NCI-H1092 (cell line): ENCODE results near the gene ZBTB17.
"Not testable (repeated sequence)": the region's sequence is repeated elsewhere in the genome, so short reads cannot be mapped to it uniquely, and the experiment has no call there.

Experiments
- DNase-seq: peaks from one replicate; lab custom pipeline; 2025; lab: John Stamatoyannopoulos, UW

ZBTB17 gene

DNA sequence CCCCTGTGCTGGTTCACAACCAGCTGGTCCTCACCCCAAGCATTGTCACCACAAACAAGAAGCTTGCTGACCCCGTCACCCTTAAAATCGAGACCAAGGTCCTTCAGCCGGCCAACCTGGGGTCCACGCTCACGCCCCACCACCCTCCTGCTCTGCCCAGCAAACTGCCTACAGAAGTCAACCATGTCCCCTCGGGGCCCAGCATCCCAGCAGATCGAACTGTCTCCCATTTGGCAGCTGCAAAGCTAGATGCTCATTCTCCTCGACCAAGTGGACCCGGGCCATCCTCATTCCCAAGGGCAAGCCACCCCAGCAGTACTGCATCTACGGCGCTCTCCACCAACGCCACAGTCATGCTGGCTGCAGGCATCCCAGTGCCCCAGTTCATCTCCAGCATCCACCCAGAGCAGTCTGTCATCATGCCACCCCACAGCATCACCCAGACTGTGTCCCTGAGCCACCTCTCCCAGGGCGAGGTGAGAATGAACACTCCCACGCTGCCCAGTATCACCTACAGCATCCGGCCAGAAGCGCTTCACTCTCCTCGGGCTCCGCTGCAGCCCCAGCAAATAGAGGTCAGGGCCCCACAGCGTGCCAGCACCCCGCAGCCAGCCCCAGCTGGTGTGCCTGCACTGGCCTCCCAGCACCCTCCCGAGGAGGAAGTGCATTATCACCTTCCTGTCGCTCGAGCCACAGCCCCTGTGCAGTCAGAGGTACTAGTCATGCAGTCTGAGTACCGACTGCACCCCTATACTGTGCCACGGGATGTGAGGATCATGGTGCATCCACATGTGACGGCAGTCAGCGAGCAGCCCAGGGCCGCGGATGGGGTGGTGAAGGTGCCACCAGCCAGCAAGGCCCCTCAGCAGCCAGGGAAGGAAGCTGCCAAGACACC, 40.6 kb downstream of the ZBTB17 start:
- no peak for DNase-seq

DNA sequence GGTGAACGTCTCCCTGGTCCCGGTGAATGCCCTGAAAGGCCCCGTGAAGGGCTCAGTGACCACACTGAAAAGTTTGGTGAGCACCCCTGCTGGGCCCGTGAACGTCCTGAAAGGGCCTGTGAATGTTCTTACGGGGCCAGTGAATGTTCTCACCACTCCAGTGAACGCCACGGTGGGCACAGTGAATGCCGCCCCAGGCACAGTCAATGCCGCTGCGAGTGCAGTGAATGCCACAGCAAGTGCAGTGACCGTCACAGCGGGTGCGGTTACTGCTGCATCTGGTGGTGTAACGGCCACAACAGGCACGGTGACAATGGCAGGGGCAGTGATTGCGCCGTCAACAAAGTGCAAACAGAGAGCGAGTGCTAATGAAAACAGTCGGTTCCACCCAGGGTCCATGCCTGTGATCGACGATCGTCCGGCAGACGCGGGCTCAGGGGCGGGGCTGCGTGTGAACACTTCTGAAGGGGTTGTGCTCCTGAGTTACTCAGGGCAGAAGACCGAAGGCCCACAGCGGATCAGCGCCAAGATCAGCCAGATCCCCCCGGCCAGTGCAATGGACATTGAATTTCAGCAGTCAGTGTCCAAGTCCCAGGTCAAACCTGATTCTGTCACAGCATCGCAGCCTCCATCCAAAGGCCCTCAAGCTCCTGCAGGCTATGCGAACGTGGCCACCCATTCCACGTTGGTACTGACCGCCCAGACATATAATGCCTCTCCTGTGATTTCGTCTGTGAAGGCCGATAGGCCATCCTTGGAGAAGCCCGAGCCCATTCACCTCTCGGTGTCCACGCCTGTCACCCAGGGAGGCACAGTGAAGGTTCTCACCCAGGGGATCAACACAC, 41.5 kb downstream of the ZBTB17 start:
- DNase-seq: no peak

GRCh38 chr1:15933684-15934083, 42.2 kb downstream of the ZBTB17 start:
- no peak for DNase-seq

GRCh38 chr1:15932612-15933011, 43.3 kb downstream of the ZBTB17 start:
- DNase-seq: no peak

DNA sequence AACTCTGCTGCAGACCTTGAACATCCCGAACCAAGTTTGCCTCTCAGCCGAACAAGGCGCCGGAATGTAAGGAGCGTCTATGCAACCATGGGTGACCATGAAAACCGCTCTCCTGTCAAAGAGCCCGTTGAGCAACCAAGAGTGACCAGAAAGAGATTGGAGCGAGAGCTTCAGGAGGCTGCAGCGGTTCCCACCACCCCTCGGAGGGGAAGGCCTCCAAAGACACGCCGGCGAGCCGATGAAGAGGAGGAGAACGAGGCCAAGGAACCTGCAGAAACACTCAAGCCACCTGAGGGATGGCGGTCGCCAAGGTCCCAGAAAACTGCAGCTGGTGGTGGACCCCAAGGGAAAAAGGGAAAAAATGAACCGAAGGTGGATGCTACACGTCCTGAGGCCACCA, 44.0 kb downstream of the ZBTB17 start:
- DNase-seq: no peak

- DNase-seq: no peak
Measured at GRCh38 chr1:15931401-15931800, 44.5 kb downstream of the ZBTB17 start.

DNA sequence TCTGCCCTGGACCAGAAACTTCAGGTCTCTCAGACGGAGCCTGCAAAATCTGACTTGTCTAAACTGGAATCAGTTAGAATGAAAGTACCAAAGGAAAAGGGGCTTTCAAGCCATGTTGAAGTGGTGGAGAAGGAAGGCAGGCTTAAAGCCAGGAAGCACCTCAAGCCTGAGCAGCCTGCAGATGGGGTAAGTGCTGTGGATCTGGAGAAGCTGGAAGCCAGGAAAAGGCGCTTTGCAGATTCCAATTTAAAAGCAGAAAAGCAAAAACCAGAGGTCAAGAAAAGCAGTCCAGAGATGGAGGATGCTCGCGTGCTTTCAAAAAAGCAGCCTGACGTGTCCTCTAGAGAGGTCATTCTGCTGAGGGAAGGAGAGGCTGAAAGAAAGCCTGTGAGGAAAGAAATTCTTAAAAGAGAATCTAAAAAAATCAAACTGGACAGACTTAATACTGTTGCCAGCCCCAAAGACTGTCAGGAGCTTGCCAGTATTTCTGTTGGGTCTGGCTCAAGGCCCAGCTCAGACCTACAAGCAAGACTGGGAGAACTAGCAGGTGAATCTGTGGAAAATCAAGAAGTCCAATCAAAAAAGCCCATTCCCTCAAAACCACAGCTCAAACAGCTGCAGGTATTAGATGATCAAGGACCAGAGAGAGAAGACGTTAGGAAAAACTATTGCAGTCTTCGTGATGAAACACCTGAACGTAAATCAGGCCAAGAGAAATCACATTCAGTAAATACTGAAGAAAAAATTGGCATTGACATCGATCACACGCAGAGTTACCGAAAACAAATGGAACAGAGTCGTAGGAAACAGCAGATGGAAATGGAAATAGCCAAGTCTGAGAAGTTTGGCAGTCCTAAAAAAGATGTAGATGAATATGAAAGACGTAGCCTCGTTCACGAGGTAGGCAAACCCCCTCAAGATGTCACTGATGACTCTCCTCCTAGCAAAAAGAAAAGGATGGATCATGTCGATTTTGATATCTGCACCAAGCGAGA, 46.6 kb downstream of the ZBTB17 start:
- no peak for DNase-seq

- not testable (repeated sequence) for DNase-seq
Measured at GRCh38 chr1:15926448-15926847, 49.5 kb downstream of the ZBTB17 start.

GRCh38 chr1:15923241-15923640, 52.7 kb downstream of the ZBTB17 start:
- DNase-seq: no peak

DNA sequence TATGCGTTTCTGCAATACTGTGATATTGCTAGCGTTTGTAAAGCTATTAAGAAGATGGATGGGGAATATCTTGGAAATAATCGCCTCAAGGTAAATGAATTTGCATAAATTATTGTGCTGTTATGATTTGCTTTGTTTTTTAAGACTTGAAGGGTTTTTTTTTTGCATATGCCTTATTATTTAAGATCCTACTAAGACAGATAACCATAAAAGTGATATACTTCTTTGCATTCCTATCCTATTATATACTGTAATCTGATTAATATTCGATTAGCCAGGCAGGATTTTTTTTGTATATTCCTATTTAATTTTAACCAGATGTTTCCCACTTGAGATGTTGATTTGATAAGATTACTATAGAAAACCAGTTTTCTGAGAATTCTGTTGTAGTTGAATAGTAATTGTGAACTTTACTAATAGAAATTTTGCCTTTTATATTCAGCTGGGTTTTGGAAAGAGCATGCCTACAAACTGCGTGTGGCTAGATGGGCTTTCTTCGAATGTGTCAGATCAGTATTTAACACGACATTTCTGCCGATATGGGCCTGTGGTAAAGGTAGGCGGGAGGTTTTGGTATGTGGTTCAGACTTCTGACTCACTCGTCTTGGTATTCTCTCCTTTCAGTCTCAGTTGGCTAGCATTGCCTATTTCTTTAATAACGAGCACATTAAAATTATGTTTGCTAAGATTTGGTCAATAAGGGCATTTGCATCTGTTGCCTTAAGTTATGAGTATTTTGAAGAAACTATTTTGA, 56.8 kb downstream of the ZBTB17 start:
- no peak for DNase-seq

GRCh38 chr1:15916916-15917315, 59.0 kb downstream of the ZBTB17 start:
- DNase-seq: no peak

GRCh38 chr1:15916417-15916816, 59.5 kb downstream of the ZBTB17 start:
- DNase-seq: no peak

- no peak for DNase-seq
Measured at GRCh38 chr1:15915991-15916390, 59.9 kb downstream of the ZBTB17 start.

DNA sequence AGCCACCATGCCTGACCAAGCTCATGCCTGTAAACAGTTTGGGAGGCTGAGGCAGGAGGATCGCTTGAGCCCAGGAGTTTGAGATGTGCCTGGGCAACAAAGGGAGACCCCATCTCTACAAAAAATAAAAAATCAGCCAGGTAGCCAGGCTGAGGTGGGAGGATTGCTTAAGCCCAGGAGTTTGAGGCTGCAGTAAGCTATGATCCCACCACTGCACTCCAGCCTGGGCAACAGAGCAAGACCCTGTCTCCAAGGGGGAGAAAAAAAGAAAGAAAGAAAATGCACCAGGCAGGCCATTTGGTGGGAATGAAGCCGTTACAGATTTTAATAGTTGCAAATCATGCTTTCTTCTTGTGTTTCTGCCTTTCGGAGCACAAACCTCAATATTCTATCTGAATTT, 62.3 kb downstream of the ZBTB17 start:
- DNase-seq: not testable (repeated sequence)

- DNase-seq: no peak
Measured at GRCh38 chr1:15911927-15912326, 64.0 kb downstream of the ZBTB17 start.

GRCh38 chr1:15911141-15911540, 64.8 kb downstream of the ZBTB17 start:
- DNase-seq: no peak

DNA sequence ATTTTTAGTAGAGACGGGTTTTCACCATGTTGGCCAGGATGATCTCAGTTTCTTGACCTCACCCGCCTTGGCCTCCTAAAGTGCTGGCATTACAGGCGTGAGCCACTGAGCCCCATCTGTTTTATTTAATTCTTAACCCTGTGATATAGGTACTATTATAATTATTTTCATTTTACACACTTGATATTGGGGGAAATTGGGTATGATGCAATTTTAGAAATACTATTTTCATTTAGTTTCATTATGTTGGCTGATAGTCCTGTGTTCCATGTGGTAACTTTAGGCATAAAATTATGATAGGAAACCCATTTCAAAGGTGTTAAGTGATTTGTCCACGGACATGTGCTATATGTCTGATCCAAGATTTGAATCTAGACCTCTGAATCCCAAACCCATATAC, 67.3 kb downstream of the ZBTB17 start:
- DNase-seq: no peak

DNA sequence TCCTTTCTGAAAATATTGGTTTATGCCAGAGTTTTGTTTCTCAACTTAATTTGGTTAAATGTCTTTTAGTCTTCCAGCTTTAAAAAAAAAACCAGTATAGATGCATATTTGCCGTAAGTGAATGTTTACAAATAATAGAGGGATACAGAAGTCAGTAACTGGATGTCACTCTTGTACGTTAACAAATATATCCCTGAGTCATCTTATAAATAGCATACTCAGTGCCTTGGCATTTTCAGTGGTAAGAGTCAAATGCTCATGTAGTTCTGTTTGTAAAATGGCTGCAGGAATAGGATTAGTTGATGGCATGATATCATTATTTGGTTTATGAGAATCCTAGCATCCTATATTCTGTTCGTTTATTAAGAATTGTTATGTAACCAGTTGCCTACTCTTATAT, 73.0 kb downstream of the ZBTB17 start:
- no peak for DNase-seq

DNA sequence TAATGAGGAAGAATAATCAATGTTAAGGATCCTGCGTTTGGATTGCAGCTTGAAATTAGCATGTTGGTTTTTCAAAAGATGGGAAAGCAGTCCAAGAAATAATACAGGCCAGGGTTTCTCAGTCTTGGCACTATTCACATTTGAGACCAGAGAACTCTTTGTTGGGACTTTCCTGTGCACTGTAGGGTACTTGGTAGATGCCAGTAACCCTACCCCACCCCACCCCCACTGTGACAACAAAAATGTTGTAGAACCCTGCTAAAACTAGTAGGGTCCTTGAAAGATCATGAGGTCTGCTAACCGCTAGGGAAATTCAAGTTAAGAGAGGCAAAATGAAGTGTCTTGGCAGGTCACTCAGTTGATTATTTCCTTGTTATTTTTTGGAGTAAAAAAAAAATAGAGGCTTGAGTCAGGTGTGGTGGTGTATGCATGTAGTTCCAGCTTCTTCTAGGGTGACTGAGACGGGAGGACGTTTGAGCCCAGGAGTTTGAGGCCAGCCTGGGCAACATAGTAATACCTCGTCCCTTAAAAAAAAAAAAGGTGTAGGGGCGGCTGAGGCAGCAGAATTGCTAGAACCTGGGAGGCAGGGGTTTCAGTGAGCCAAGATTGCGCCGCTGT, 75.1 kb downstream of the ZBTB17 start:
- DNase-seq: no peak

GRCh38 chr1:15899266-15899665, 76.6 kb downstream of the ZBTB17 start:
- no peak for DNase-seq
